GM19035 (cell line): ENCODE measurements around the gene DAB1.

ENCODE experiments used
- ATAC-seq: cut with Tn5 transposase; IDR thresholded peaks from one replicate; pipeline ENCODE4 v1.9.1; 2021; ENCODE audit not compliant: unreplicated experiment

DAB1 gene

GRCh38 chr1:57279909-57280666 is 143.8 kb downstream of the DAB1 start:
- ATAC-seq = no peak

- ATAC-seq = no peak
Observed at GRCh38 chr1:57278558-57278957, 145.3 kb downstream of the DAB1 start.

DNA sequence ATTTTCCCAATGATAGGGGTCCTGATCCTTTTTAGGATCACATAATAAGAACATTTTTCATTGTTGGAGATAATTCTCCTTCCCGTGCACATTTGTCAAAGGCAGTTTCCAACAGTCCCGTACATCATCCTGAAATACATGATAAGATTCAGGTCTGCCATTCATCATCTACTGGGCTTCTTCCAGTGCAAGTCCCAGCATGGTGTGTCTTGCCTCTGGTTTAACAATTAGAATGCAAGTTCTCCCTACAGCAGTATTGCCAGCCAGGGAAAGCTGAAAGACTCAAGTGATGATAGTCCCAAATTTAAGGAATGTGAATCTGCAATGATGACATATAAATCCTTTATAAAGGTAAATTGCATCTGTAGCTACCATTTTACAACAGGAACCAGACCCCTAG is 146.2 kb downstream of the DAB1 start:
- ATAC-seq = no peak

DNA sequence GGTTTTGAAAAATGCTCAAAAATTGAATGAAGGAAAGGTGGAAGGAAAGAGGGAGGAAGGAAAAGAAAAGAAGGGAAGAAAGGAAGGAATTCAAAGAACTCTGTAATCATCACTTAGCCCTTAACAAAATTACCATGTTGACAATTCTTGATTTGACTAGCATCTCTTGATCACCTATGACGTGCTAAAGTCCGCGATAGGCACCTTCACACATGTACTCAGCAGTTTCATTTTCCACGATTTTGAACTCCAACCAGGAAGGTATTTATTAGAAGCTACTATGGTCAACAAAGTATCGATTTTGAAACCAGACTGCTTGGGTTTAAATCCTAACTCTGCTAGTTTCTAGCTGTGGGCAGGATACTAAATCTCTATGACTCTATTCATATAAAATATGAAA is 146.9 kb downstream of the DAB1 start:
- no peak for ATAC-seq

DNA sequence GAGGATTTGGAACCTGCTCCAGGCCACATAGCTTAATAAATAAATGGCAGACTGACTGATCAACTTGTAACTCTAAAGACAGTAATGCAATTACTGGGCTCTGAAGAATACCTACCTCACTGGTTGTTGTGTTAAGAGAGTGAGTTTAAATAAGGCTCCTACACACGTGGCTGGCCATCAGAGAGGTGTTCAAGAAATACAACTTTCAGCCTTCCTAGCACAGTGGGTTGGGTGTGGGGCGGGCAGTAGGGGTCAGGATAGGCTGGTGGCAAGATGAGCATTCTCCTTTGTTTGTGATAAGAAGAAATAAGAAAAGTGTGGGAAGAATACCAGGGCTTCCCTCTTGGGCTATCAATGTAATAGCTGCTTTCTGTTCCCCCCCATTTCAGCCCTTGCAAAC is 151.3 kb downstream of the DAB1 start:
- ATAC-seq = no peak

DNA sequence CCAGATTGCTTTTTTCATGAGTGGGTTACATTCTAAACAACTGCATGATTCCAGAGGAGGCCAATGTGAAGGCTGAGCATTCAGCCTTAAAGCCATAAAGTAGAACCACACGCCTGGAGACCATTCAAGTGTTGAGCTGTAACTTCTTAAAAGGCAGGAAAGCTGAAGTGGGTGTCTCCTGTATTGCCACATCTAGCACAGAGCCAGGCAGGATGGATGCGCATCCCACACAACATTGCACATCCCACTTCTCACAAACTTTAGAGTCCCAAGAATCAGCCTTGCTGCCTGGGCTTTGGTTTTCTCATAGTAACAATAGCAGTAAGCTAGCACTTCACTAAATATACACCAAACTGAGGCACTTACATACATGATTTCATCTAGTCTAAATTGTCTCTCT is 151.7 kb downstream of the DAB1 start:
- no peak for ATAC-seq

- no peak for ATAC-seq
Observed at GRCh38 chr1:57270927-57271698, 152.7 kb downstream of the DAB1 start.

DNA sequence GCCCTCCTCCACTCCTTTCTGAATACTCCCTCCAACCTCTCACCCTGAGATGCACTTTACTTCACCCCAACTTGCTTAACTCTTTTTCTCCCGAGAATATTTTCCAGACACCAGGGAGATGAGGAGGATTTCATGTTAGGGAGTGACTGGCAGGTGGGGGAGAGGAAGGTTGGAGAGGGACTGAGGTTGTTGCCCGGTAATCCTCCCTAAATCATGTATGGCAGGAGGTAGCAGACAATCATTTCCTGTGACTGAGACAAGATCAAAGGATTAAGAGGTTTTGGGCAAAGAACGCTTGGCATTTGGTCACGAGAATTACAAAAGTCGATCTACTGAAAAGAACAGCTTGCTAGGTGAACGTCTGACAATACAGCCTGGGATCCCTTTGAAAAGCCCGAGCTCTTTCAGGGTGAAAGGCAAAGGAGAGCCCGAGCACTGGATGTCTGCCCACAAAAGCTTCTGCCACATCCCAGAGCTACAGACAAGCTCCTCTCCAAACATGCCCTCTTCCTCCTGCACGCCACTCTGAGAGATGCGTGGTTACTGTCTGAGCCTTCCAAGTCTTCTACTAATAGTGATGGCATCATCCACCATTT is 154.1 kb downstream of the DAB1 start:
- no peak for ATAC-seq

GRCh38 chr1:57265104-57265503 is 158.8 kb downstream of the DAB1 start:
- no peak for ATAC-seq

DNA sequence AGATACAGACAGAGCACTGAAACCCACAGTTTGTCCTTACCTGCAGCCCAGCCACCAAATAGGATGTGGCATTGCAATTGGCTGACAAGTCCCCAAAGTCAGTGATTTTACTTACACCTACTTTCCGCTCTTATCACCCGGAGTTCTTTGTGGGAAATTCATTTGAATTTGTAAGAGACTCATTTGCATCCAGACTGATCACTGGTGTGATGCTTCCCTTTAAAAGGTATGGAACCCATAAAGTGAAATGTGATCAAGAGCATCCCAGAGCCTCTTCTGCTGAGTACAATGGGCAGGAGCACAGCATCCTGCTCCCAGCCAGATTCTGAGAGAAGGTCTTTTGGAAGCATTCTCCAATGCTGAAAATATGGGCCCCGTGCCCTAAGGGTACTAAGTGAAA is 161.4 kb downstream of the DAB1 start:
- ATAC-seq = no peak

DNA sequence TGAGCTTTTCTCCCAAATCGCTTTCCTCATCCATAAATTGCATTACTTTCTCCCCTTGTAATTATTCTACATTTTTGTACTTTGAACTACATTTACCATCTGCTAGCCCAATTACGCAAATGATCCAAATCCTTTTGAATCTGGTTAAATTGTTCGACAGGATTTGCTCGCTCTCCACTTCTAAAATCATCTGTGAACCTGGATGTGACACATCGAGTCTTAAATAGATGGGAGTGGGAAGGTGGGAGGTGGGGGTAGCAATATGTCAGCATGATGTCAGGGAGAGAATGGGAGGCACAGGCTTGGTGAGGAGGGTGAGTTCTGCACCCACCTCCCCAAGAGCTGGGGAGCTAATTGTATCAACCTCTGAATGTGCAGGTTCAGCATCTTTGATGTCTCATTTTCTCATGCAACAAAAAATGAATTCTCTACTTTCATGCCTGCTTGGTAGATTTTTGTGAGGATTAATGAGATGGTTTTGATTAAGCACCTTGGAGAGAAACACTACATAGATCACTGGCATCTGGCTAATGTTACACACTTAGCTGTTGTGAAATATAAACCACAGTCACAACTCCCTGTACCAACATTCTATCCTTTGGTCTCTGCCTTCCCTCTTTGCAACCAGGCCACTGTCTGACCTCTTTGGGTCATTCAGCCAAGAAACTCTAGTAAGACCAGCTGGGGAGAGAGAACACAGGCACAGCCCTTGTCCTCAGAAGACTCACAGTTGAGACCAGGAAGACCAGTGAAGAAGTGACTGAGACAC is 165.1 kb downstream of the DAB1 start:
- ATAC-seq = no peak

DNA sequence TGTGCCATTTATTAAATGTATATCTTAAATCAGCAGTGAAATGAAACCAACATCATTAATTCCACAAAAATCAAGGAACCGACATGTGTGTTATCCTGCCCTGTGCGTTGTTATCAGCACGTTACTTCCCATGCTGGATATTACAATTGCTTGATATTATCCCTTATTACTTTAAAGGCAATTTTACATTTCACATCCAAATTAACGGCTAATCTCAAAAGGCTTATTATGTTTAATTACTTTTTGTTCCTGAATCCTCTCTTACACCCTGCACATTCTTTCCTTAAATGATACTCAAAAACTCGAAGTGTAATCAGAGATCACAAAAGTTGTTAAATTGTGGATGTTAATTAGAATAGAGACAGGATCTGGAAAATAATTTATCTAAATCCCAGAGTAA is 167.9 kb downstream of the DAB1 start:
- ATAC-seq = no peak

DNA sequence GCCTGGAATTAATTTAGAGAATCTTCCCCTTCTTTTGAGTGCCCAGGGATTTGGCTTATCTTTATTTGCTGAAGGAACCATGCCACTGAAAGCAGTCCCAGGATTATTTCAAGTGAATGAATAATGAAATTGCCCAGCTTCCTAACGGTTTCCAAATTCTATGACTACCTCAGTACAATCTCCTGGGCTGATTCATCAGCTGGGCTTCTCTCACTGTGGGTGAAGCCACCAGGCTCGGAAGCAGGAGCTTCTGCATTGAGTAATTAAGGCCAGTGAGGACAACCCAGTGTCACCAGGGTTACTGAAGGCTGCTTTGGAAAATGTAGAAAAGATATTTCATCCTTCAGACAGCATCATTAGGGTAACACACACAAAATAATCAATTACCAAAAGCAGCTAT is 169.8 kb downstream of the DAB1 start:
- ATAC-seq = no peak

DNA sequence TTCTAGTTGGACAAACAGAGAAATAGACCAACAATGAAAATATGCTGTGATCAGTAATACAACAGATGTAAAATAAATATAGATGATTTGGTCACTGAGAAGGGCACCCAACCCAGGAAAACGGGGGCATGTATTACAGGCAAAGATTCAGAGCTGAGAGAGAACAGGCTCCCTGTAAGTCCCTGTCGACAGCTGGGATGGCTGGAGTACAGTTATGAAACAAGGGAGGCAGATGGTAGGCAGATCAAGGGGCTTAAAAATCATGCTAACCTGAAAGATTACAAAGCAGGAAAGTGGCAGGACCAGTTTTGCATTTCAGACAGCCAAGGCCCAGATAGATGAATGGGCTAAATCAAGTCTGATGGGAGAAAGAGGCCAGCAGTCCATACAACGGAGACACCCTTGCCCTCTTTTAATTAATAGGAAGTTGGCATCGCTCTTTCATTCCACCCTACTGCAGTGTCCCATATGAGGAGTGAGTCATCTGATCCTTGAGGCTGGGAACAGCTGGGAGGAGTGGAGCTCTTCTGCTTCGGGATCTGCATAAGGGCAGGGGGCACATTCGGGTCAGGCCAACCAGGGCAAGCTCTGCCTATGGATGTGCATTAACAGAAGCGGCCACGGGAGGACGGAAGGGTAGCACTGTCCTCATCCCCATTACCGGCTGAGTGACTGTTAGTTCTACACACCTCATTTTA is 171.1 kb downstream of the DAB1 start:
- no peak for ATAC-seq

DNA sequence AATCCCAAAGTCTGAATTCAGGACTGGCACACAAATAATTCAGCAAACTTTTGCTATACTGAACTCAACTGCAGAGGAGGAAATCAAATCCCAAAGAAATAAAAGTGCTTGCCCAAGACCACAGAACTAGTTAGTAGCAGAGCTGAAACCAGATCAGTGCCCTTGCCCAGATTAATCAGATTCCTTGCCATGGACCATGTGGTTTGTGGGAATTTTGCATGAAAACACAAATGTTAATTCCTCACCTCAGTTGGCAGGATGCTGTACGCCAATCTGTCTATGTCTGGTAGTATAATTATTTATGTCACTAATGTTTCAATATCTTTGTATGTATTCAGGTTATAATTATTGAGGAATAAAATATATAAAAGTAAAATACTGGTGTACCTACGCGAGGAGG is 173.8 kb downstream of the DAB1 start:
- ATAC-seq = no peak

DNA sequence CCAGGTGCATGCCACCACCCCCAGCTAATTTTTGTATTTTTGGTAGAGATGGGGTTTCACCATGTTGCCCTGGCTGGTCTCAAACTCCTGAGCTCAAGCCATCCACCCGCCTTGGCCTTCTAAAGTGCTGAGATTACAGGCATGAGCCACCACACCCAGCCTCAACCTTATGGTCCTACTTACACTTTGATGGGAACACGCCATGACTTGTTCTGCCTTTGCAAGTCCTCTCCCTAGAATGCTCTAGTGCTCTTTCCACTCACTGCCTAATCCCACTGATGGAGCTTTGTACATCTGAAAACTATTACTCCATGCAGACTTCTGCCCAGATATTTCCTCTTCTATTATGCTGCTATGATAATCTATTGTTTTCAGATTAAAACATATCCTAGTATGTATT is 174.3 kb downstream of the DAB1 start:
- ATAC-seq = no peak

DNA sequence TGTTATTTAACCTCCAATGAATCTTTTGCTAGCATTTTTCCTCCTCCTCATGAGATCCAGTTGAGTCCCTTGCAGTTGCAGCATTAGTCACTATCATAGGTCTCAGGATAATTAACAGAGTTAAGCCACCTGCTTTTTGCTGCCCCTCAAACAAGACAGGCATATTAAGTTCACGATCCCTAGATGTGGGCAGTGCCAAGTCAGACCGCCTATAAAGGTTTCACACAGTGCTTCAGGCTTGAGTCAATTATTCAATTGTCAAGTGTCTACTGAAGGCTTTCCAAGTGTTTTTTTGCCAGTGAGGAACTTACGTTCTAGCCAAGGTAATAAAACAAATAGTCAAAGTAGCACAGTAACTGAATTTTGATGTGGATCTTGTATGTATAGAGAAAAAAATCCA is 175.0 kb downstream of the DAB1 start:
- no peak for ATAC-seq

DNA sequence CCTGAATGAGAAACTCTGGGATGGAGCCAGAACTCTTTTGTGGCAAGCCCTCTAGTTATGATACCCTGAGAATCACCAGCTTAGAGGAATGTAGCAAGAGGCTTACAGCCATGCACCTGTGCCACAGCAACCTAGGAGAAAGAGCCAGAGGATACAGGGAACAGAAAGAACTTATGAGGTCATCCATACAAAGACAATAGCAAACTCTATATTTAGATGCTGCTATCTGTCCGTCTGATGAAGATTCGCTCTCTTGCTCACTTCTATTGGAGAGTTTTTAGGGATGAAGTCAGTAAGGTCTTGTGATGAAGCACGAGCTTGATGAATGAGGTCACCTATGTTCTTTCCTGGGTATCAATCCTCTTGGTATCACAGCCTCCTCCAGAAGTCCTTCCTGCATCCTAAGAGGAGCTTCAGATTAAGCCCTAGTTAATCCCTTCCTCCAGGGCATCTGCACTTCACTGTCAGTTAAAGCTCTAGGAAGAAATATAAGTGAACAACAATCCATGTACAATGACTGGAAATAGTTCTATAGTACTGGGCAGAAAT is 185.6 kb downstream of the DAB1 start:
- ATAC-seq = no peak

DNA sequence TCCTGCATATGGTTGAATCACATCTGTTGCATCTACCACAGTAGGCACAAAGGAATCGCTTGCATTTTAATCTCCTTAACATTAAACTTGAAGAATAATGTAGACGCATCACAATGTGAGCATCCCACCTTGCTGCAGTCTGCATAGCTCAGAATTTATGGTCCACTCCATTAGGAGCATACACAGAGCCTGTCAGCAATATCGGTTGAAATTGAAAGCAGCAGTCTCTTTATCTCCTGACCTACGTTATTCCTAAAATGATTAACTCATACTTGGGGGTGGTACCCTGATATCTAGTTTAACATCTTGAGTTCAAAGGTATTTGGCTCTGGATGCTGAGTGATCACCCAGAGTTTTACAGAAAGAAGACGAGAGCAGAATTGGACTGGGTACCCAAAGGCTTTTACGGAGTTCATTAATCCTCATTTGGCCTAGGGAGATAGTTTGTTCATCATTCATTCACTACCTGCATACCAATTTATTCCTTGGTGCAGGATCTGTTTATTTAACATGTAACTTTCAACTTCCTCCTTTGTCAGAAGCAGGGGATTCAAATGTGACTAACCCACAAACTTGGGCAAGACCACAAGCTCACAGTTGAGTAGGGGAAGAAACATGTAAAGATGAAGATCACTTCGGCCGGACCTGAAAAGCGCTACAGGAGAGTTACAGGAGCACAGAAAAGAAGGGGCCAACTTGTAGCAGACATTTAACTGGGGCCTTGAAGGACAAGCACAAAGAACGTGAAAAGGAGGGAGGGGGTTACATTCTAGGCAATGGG is 187.9 kb downstream of the DAB1 start:
- no peak for ATAC-seq

DNA sequence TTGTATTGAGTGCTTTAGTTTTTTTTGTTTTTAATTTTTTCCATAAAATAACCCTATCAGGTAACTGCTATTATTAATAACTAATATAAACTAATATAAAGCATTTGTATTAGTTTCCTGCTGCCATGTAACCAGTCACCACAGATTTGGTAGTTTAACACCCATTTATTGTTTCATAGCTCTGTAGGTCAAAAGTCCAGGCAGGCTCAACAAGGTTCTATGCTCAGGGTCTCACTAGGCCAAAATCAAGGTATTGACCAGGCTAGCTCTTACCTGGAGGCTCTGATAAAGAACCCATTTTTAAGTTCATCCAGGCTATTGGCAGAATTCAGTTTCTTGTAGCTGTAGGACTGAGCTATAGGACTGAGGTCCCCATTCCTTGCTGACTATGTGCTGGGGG is 189.4 kb downstream of the DAB1 start:
- ATAC-seq = no peak
